AG04450 (cell line): ENCODE results near the gene ME2. TPM values are rescaled to one million over a fixed set of nuclear protein-coding genes. Genes with fewer than 3 reads are reported as not detected.
"Not testable (repeated sequence)": the region's sequence is repeated elsewhere in the genome, so short reads cannot be mapped to it uniquely, and the experiment has no call there.

Source experiments
- CTCF ChIA-PET: fragments of 300-600, 350-600 bp; formaldehyde crosslinking; extraction: SDS; loops from one replicate; lab custom pipeline; 2022; ENCODE audit warnings: antibody characterized with exemption, inconsistent platforms; lab: Charles Lee
- POLR2A ChIA-PET: fragments of 350-600 bp; formaldehyde crosslinking; extraction: SDS; loops from one replicate; lab custom pipeline; 2021; ENCODE audit warnings: antibody characterized with exemption, inconsistent platforms; lab: Yijun Ruan, JAX
- DNase-seq: peaks from one replicate; pipeline ENCODE4 v3.0.0-alpha.2; 2011; ENCODE audit warnings: low read depth, low spot score
- H3K27ac ChIP-seq: one replicate; pipeline ENCODE4 v1.5.1; 2012; ENCODE audit warnings: low read depth, low read length, control low read depth
- H3K27me3 ChIP-seq: one replicate; pipeline ENCODE4 v1.6.0; 2012; ENCODE audit warnings: low read length; ENCODE audit not compliant: control insufficient read depth, insufficient read depth
- H3K4me3 ChIP-seq: 2 replicates; pipeline ENCODE4 v1.5.1; 2011; ENCODE audit warnings: mild to moderate bottlenecking, low read depth, low read length, control low read depth
- H3K9me3 ChIP-seq: 2 replicates; pipeline ENCODE4 v1.5.1; 2012; ENCODE audit warnings: low read length; ENCODE audit not compliant: control insufficient read depth, insufficient read depth
- polyA plus RNA-seq: library from polyadenylated mRNA; depleted of rRNA; stranded (reverse); fragments of >200 nt; gene quantifications from 2 replicates; pipeline ENCODE4 v1.2.3, GENCODE V29; 2011
- TF ChIP-seq, protein P1 (sequence below): IDR thresholded peaks from 2 replicates; pipeline ENCODE4 v1.5.1; 2011; ENCODE audit warnings: low read depth, low read length, control low read depth, inconsistent platforms

Gene ME2
- polyA plus RNA-seq, 1 experiment = 51.3 TPM

DNA sequence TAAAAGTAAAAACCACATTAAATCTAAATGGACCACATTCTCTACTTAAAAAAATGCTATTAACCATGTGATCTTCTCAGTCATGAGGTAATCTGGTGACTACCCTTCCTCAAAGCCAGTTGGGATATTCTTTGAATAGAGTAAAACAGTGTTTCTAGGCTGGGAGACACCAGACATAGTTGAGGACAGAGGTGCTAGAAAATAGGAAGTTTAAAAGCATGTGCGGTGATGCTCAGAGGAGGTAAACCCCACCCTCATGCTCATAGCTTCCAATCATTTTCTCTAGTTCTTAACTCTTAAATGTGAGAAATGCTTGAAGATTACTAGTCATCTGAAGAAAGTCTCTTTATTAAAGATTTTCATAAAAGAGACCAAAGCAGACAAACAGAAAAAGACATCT lies 58.3 kb downstream of the ME2 start:
- TF ChIP-seq, protein P1, sequence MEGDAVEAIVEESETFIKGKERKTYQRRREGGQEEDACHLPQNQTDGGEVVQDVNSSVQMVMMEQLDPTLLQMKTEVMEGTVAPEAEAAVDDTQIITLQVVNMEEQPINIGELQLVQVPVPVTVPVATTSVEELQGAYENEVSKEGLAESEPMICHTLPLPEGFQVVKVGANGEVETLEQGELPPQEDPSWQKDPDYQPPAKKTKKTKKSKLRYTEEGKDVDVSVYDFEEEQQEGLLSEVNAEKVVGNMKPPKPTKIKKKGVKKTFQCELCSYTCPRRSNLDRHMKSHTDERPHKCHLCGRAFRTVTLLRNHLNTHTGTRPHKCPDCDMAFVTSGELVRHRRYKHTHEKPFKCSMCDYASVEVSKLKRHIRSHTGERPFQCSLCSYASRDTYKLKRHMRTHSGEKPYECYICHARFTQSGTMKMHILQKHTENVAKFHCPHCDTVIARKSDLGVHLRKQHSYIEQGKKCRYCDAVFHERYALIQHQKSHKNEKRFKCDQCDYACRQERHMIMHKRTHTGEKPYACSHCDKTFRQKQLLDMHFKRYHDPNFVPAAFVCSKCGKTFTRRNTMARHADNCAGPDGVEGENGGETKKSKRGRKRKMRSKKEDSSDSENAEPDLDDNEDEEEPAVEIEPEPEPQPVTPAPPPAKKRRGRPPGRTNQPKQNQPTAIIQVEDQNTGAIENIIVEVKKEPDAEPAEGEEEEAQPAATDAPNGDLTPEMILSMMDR = no peak
- DNase-seq = no peak
- POLR2A ChIA-PET = no interaction called here
- Histone ChIP-seq H3K4me3 (no peak overlapping the region), H3K9me3 (no peaks in the 10 kb centered on the region), H3K27ac (no peak overlapping the region), H3K27me3 (no peaks in the 10 kb centered on the region)
- CTCF ChIA-PET = no interaction called here

DNA sequence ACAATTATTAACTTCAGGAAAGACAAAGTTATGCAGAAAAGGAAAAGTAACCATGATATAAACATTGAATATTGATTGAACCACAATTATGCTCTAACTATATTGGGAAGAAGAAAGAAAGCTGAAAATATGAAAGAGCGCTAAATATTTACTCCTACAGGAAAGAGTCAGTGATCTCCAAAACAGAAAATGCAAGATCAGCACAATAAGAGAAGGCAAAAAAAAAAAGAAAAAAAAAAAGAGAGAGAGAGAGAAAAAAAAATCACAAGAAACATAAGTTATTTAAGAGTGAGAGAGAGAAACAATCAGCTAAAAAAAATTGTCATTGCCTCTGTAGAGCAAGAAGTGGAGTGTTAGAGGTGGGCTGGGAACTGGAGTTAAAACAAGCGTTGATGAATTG lies 60.0 kb downstream of the ME2 start:
- Histone ChIP-seq H3K27me3 (no peaks in the 10 kb centered on the region), H3K4me3 (no peak overlapping the region), H3K27ac (no peak overlapping the region), H3K9me3 (no peaks in the 10 kb centered on the region)
- CTCF ChIA-PET = no interaction called here
- TF ChIP-seq, protein P1 = no peak
- POLR2A ChIA-PET = no interaction called here
- no peak for DNase-seq

DNA sequence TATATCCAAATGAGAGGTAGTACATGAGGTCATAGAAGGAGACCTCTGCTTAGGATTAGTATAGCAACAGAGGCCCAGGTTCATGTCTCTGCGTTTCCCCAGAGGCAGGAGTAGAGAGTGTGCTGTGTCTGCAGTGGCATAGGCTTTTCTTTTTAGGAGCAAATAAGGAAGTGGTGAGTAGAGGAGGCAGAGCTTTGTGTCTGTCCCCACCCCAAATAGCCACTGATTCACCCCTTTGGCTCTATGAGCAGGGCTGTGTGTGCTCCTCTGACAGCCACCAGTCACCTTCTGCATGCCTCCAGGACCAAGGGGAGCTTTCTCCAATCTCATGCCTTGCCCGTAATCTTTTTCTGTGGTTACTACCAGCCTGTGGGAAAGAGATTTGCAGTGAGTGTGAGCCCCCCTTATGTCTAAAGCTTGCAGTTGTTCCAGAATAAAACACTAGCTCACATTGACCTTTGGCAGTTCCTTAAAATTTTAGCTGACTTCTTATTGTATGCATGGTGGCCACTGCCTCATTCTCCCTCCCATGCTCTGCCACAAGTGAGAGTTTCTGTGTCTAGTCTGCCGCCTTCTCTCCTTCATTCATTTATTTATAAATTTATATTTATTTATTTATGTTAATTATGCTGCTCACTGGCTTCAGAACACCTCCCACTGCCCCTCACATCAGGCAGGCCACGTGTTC lies 65.5 kb downstream of the ME2 start:
- Histone ChIP-seq H3K4me3 (no peak overlapping the region), H3K27me3 (no peaks in the 10 kb centered on the region), H3K27ac (peak overlapping the region; percentile 22), H3K9me3 (no peaks in the 10 kb centered on the region)
- no peak for DNase-seq
- POLR2A ChIA-PET = interaction anchor here (0.7 kb wide), 1 partner anchor 24 kb away, joined by 3 read pairs; the partner anchor contains the start of gene ELAC1
- CTCF ChIA-PET = no interaction called here
- TF ChIP-seq, protein P1 = no peak

DNA sequence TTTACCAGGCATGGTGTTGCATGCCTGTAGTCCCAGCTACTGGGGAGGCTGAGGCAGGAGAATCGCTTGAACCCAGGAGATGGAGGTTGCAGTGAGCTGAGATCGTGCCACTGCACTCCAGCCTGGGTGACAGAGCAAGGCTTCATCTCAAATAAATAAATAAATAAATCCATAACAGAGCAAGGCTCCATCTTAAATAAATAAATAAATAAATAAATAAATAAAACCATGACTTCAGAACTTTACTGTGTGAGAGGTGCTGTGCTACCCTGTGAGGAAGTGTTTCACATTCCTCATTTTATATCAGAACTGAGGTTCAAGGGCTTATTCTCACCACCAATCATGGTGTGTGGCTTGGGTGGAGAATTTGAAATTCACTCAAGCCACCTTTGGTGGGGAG lies 67.0 kb downstream of the ME2 start:
- H3K27me3 ChIP-seq, DNase-seq, CTCF ChIA-PET, H3K4me3 ChIP-seq, POLR2A ChIA-PET, H3K27ac ChIP-seq, H3K9me3 ChIP-seq: not testable (repeated sequence)

DNA sequence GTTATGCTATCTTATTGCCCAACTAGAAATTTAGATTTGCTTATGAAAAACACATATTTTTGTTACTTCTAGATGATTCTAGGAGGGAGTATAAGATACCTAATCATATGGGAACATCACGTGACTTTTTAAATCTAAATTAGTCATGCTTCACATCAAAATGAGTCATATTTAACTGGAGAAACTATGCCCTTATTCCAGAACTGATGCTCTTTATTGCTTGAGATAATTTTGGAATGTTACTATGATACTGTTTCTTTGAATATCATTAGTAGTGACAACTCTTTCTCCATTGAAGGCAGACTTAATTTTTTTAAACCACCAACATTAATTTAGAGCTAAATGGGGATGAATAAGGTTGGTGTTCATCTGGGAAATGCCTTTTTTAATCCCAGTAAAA lies 69.0 kb downstream of the ME2 start:
- TF ChIP-seq, protein P1 = no peak
- DNase-seq = no peak
- ChIA-PET CTCF (interaction anchor here (1.0 kb wide), 1 partner anchor 127 kb away, joined by 3 read pairs; no protein-coding TSS in a partner anchor), POLR2A (no interaction called here)
- H3K27me3 ChIP-seq = no peaks in the 10 kb centered on the region
- no peak overlapping the region for H3K27ac ChIP-seq
- no peaks in the 10 kb centered on the region for H3K9me3 ChIP-seq
- H3K4me3 ChIP-seq = no peak overlapping the region
